Aorta (tissue), 5 donors: ENCODE data around the gene SLFN12L. TPM values are rescaled to one million over a fixed set of nuclear protein-coding genes. Genes with fewer than 3 reads are reported as not detected.
A peak's percentile ranks its signal among the peaks of the same experiment; 100 is the strongest.

Experiments used
- ATAC-seq: fragments of 200-7000 bp; cut with Tn5 transposase; one replicate; pipeline ENCODE4 v1.9.1; 2022; ENCODE audit warnings: moderate library complexity; ENCODE audit not compliant: low FRiP score
- DNase-seq, 2 donors: peaks; one replicate each; pipeline ENCODE4 v3.0.0-alpha.2; 2020
- H3K27ac ChIP-seq, 2 donors: one replicate each; pipeline ENCODE4 v1.5.1; 2013; ENCODE audit warnings: low read length in 2 of 2, mild to moderate bottlenecking in 2 of 2, moderate library complexity in 2 of 2, control low read depth in 1 of 2, inconsistent platforms in 1 of 2, low read depth in 1 of 2
- H3K27me3 ChIP-seq, 2 donors: one replicate each; pipeline ENCODE4 v1.6.1; 2013; ENCODE audit warnings: control low read depth in 1 of 2, low read length in 1 of 2, mild to moderate bottlenecking in 1 of 2, moderate library complexity in 1 of 2; ENCODE audit not compliant: insufficient read depth in 2 of 2, control insufficient read depth in 1 of 2
- H3K36me3 ChIP-seq, 2 donors: one replicate each; pipeline ENCODE4 v1.6.1; 2013; ENCODE audit warnings: control low read depth in 1 of 2, low read length in 1 of 2, mild to moderate bottlenecking in 1 of 2; ENCODE audit not compliant: insufficient read depth in 2 of 2, control insufficient read depth in 1 of 2
- H3K4me1 ChIP-seq, 2 donors: one replicate each; pipeline ENCODE4 v1.6.1; 2013; ENCODE audit warnings: low read length in 2 of 2, control low read depth in 1 of 2, mild to moderate bottlenecking in 1 of 2, moderate library complexity in 1 of 2; ENCODE audit not compliant: insufficient read depth in 2 of 2, control insufficient read depth in 1 of 2
- H3K4me3 ChIP-seq, 2 donors: one replicate each; pipeline ENCODE4 v1.5.1; 2013; ENCODE audit warnings: low read length in 2 of 2, control low read depth in 1 of 2, mild to moderate bottlenecking in 1 of 2
- H3K9me3 ChIP-seq: one replicate; pipeline ENCODE4 v1.6.1; 2013; ENCODE audit warnings: mild to moderate bottlenecking, low read length; ENCODE audit not compliant: control insufficient read depth
- WGBS, 2 donors: extraction: QIAGEN DNeasy Blood & Tissue Kit; methylation state at CpG; one replicate each; pipeline ENCODE4 v1.1.7; 2013; 5-methylcytosine and 5-hydroxymethylcytosine counted together
- intact Hi-C, 2 donors: fragments of 100-400 bp; cut with DNase I; formaldehyde crosslinking; loops; one replicate each; pipeline versions ENCODE4 v1.14.2 to v1.15.0; 2022
- polyA plus RNA-seq, 2 donors: library from polyadenylated mRNA; stranded (reverse); fragments of 200-250 nt; gene quantifications; one replicate each; pipeline ENCODE4 v1.2.3, GENCODE V29; 2013
- total RNA-seq, 2 donors: library from RNA; stranded (reverse); fragmentation: NEBNext Ultra II Directional; extraction: Animal tissue kit (Norgen Biotek cat#: 25700); gene quantifications; one replicate each; pipeline ENCODE4 v1.2.1, GENCODE V29; 2021
- donor health status: healthy with polysubstance abuse.
- donor health status: Bipolar disorder and iron deficiency.
- donor health status: DM: no; HTN: no; CAD: no.
- donor health status: DM: no; HTN: no; CAD: no.
- donor health status: DM: yes; HTN: yes; CAD: no.

Gene SLFN12L
- total and polyA plus RNA-seq, 4 donors = 0.75 to 6.3 (median 3.1) TPM; not detected in 1

DNA sequence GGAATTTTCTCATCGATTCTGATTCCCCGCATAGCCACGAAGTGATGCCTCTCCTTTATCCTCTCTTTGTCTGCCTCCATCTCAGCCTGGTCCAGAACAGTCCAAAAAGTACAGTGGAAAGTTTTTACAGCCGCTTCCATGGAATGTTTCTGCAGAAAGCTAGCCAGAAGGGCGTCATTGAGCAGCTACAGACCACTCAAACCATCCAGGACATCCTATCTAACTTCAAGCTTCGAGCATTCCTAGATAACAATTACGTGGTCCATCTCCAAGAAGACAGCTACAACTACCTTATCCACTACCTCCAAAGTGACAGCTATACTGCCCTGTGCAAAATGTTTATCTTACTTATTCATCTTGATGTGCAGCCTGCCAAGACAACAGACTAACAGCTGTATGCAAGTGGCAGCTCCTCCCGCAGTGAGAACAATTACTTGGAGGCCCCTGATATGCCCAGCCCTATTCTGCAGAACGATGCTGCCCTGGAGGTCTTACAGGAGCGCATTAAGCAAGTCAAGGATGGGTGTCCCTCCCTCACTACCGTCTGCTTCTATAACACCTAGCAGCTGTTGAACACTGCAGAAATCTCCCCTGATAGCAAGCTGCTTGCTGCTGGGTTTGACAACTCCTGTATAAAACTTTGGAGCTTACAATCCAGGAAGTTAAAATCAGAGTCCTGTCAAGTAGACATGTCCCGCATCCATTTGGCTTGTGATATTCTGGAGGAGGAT, 38.9 kb downstream of the SLFN12L start:
- Histone ChIP-seq H3K4me3 (no peak overlapping the region), H3K9me3 (no peaks in the 10 kb centered on the region), H3K27me3 (no peaks in the 10 kb centered on the region), H3K36me3 (no peaks in the 10 kb centered on the region), H3K27ac (no peak overlapping the region), H3K4me1 (peaks cover 0 to 2% of the 10 kb centered on the region in 2 donors)
- intact Hi-C loops = no loop called here
- DNase-seq (no peak), ATAC-seq (no peak)
- WGBS, 2 donors = 23 to 31% methylated on average over 12 of the region's 12 CpGs

DNA sequence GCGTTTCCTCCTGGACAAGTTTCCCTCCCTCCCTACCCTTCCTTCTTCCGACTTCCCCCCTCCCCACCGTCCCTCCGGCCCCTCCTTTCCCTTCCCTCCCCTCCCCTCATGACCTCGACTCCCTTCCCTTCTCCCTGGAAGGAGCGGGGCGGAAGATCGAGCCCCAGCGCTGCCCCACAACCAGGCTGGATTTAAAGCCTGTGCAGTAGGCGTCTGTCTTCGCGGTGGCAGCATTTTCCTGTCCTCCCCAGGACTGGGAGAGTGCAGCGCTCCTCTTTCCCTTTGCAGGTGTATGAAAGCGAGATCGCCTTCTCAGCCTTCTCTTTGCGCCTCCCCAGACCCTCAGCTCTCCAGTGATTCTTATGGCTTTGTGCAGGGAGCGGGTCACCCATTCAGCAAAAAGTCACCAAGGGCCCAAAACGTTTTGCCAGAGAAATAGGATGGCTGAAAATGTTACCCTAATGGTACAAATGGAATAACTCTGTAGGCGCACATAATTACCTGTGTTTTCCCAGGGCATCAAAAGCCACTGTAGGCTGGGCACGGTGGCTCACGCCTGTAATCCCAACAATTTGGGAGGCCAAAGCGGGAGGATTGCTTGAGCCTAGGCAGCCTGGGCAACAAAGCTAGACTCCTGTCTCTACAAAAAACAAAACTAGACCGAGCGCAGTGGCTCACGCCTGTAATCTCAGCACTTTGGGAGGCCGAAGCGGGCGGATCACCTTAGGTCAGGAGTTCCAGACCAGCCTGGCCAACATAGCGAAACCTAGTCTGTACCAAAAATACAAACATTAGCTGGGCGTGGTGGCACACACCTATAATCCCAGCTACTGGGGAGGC, 40.8 kb downstream of the SLFN12L start:
- Histone ChIP-seq H3K9me3 (no peaks in the 10 kb centered on the region), H3K27me3 (no peaks in the 10 kb centered on the region), H3K4me1 (peaks cover 0 to 2% of the 10 kb centered on the region in 2 donors), H3K27ac (no peak overlapping the region), H3K36me3 (no peaks in the 10 kb centered on the region), H3K4me3 (no peak overlapping the region)
- 19% methylated on average over 30 of the region's 30 CpGs for WGBS, 2 donors
- no peak for ATAC-seq
- intact Hi-C loops = no loop called here
- no peak for DNase-seq

- intact Hi-C loops = no loop called here
- DNase-seq = no peak
- Histone ChIP-seq H3K4me3 (no peak overlapping the region), H3K9me3 (peaks cover 2% of the 10 kb centered on the region), H3K4me1 (peaks cover 0 to under 1% of the 10 kb centered on the region in 2 donors), H3K27me3 (peaks cover 0 to 2% of the 10 kb centered on the region in 2 donors), H3K27ac (no peak overlapping the region), H3K36me3 (no peaks in the 10 kb centered on the region)
- WGBS, 2 donors = 8 to 10% methylated on average over 2 of the region's 2 CpGs
- ATAC-seq = no peak
These were observed 44.4 kb downstream of the SLFN12L start for GRCh38 chr17:35493040-35493439.

DNA sequence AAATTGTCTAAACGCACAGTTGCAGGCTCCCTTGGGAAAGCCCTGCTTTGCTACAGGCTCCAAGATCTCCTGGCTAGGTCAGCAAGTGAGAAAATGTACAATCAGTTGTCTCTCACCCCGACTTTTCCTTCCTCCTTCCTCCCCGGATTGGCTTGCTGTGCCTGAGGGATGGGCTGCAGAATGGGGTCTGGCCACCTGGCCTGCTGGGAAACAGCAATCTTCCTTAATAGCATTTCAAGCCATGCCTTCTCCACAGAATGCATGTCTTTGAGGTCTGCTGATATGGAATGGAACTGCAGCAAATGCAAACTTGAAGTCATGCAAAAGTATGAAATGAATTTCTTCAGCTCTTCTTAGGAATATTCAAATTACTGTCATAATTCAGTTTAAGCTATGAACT, 46.1 kb downstream of the SLFN12L start:
- Histone ChIP-seq H3K27ac (no peak overlapping the region), H3K4me1 (no peaks in the 10 kb centered on the region), H3K27me3 (peaks cover 0 to 2% of the 10 kb centered on the region in 2 donors), H3K4me3 (no peak overlapping the region), H3K36me3 (no peaks in the 10 kb centered on the region), H3K9me3 (peaks cover 2% of the 10 kb centered on the region)
- DNase-seq = no peak
- intact Hi-C loops = no loop called here
- 11% methylated on average over 3 of the region's 3 CpGs for WGBS, 2 donors
- no peak for ATAC-seq

DNA sequence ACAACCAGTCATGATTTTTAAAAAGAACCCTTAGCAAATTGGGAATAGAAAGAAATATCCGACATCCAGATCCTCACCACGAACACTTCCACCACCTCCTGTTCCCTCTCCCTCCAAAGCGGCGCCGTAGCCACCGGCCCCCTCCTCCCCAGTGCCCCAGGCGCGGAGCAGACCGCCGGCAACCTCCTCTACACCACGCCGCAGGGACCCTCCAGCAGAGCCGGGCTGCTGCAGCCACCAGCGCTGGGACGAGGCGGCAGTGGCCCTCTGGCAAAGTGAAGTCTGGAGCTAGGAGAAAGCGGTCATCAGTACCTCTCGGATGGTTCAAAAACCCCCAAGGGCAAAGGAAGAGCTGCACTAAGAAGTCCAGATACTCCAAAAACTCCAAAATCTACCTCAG, 47.5 kb downstream of the SLFN12L start:
- intact Hi-C loops = no loop called here
- WGBS, 2 donors = 9 to 14% methylated on average over 18 of the region's 18 CpGs
- Histone ChIP-seq H3K4me3 (no peak overlapping the region), H3K27me3 (peaks cover 0 to 2% of the 10 kb centered on the region in 2 donors), H3K36me3 (no peaks in the 10 kb centered on the region), H3K4me1 (no peaks in the 10 kb centered on the region), H3K9me3 (peaks cover 2% of the 10 kb centered on the region), H3K27ac (no peak overlapping the region)
- DNase-seq (no peak), ATAC-seq (no peak)

GRCh38 chr17:35488991-35489390, 48.5 kb downstream of the SLFN12L start:
- Histone ChIP-seq H3K27me3 (peaks cover 0 to 2% of the 10 kb centered on the region in 2 donors), H3K4me1 (no peaks in the 10 kb centered on the region), H3K9me3 (peaks cover 2% of the 10 kb centered on the region), H3K4me3 (no peak overlapping the region), H3K27ac (no peak overlapping the region), H3K36me3 (no peaks in the 10 kb centered on the region)
- 21 to 25% methylated on average over 15 of the region's 15 CpGs for WGBS, 2 donors
- intact Hi-C loops = no loop called here
- DNase-seq = no peak
- ATAC-seq = no peak

- intact Hi-C loops = no loop called here
- DNase-seq = peak; percentile 72 to 83
- peak overlapping the region; percentile 50 to 55 for H3K4me3 ChIP-seq
- 11 to 12% methylated on average over 42 of the region's 42 CpGs for WGBS, 2 donors
- H3K4me1 ChIP-seq = no peaks in the 10 kb centered on the region
- peaks cover 2% of the 10 kb centered on the region for H3K9me3 ChIP-seq
- H3K27me3 ChIP-seq = peaks cover 0 to 2% of the 10 kb centered on the region in 2 donors
- H3K36me3 ChIP-seq = no peaks in the 10 kb centered on the region
- ATAC-seq = peak; percentile 53
- H3K27ac ChIP-seq = no peak overlapping the region
These were observed 50.4 kb downstream of the SLFN12L start for GRCh38 chr17:35486920-35487732.

DNA sequence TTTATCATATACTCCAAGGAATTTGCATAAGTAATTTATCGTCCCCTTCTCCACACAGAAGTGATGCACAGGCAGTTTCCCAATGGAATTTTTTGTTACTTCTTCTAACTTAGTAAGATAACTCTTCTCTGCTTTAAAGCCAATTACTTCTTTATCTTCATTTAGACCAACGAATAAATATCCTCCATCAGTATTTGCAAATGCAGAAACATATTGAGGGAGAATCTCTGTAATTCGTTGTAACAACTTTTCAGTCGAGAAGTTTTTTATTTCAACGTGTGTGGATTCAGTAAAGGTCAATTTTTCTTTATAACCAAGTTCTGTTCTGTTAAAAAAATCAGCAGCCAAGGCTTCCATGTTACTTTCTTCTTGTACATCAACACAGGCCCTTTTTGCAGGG, 58.2 kb downstream of the SLFN12L start:
- Histone ChIP-seq H3K4me3 (no peak overlapping the region), H3K4me1 (no peaks in the 10 kb centered on the region), H3K9me3 (no peaks in the 10 kb centered on the region), H3K27ac (no peak overlapping the region), H3K27me3 (peaks cover 0 to 2% of the 10 kb centered on the region in 2 donors), H3K36me3 (no peaks in the 10 kb centered on the region)
- intact Hi-C loops = no loop called here
- WGBS, 2 donors = 69 to 71% methylated on average over 5 of the region's 5 CpGs
- DNase-seq (no peak), ATAC-seq (no peak)
